K562 (cell line): ENCODE results near the gene ZFP3. TPM values are rescaled to one million over a fixed set of nuclear protein-coding genes. Genes with fewer than 3 reads are reported as not detected.

Source experiments
- ATF2 ChIP-seq: sonication (generic); formaldehyde crosslinking; IDR thresholded peaks from 2 replicates; pipeline ENCODE4 v1.8.1; 2022; ENCODE audit warnings: missing genetic modification reagents
- CAMTA2 ChIP-seq: fragments of 250-450 bp; sonication (Bioruptor Pico); conservative IDR thresholded peaks from 2 replicates; pipeline ENCODE4 v1.5.1; 2022
- CREB1 ChIP-seq, 2 experiments: sonication (generic) in 1 of 2; formaldehyde crosslinking in 1 of 2; IDR thresholded peaks; 2 replicates each; pipeline versions ENCODE4 v1.6.1 to v1.8.0; 2012 to 2022; ENCODE audit warnings: inconsistent platforms in 1 of 2, mild to moderate bottlenecking in 1 of 2, missing genetic modification reagents in 1 of 2, moderate library complexity in 1 of 2
- DNMT1 ChIP-seq: fragments of 450-650 bp; IDR thresholded peaks from 2 replicates; pipeline ENCODE4 v1.6.1; 2016; ENCODE audit warnings: antibody characterized with exemption, mild to moderate bottlenecking
- HDAC1 ChIP-seq, 2 experiments: fragments of 450-650 bp; IDR thresholded peaks; 2 replicates each; pipeline ENCODE4 v1.6.1; 2016 to 2017; ENCODE audit warnings: inconsistent platforms in 1 of 2, mild to moderate bottlenecking in 1 of 2, moderate library complexity in 1 of 2
- IFI16 ChIP-seq: fragments of 250-450 bp; sonication (Bioruptor Pico); IDR thresholded peaks from 2 replicates; pipeline ENCODE4 v2.1.2; 2022; ENCODE audit warnings: mild to moderate bottlenecking, inconsistent platforms
- ILF3 ChIP-seq: fragments of 450-650 bp; IDR thresholded peaks from 2 replicates; pipeline ENCODE4 v1.6.1; 2018; ENCODE audit warnings: antibody characterized with exemption, mild to moderate bottlenecking, moderate library complexity, borderline replicate concordance
- KDM5B ChIP-seq: fragments of 200-600 bp; sonication (generic); IDR thresholded peaks from 2 replicates; pipeline ENCODE4 v1.6.1; 2012; ENCODE audit warnings: low read depth, mild to moderate bottlenecking, moderate library complexity, low read length, control low read depth, inconsistent platforms; ENCODE audit not compliant: insufficient replicate concordance
- RBBP5 ChIP-seq: fragments of 200-600 bp; sonication (generic); IDR thresholded peaks from 2 replicates; pipeline ENCODE4 v1.6.1; 2012; ENCODE audit warnings: borderline replicate concordance, mild to moderate bottlenecking, low read length, control low read depth, inconsistent platforms; ENCODE audit not compliant: insufficient read depth, poor library complexity, severe bottlenecking
- SOX6 ChIP-seq: fragments of 450-650 bp; IDR thresholded peaks from 2 replicates; pipeline ENCODE4 v1.6.1; 2014; ENCODE audit warnings: mild to moderate bottlenecking
- SPI1 ChIP-seq: IDR thresholded peaks from 2 replicates; pipeline ENCODE4 v1.6.1; 2011; ENCODE audit warnings: low read depth, low read length, control low read depth, borderline replicate concordance
- STAT5A ChIP-seq: IDR thresholded peaks from 2 replicates; pipeline ENCODE4 v1.6.1; 2012; ENCODE audit warnings: low read length, inconsistent platforms, borderline replicate concordance
- TCF15 ChIP-seq: fragments of 250-450 bp; sonication (Bioruptor Pico); IDR thresholded peaks from 2 replicates; pipeline ENCODE4 v1.8.0; 2022; ENCODE audit warnings: moderate library complexity, mild to moderate bottlenecking, inconsistent platforms
- TCF7L2 ChIP-seq: fragments of 150-350 bp; IDR thresholded peaks from 2 replicates; pipeline ENCODE4 v1.6.1; 2016; ENCODE audit warnings: low read depth, mild to moderate bottlenecking, low read length, moderate library complexity
- TEAD1 ChIP-seq, 2 experiments: fragments of 450-650 bp in 1 of 2; sonication (generic) in 1 of 2; formaldehyde crosslinking; IDR thresholded peaks; 2 replicates each; pipeline versions ENCODE4 v1.4.0 to v1.8.0; 2020 to 2022; ENCODE audit warnings: mild to moderate bottlenecking in 2 of 2, missing genetic modification reagents in 1 of 2
- THAP7 ChIP-seq: fragments of 250-450 bp; sonication (Bioruptor Pico); IDR thresholded peaks from 2 replicates; pipeline ENCODE4 v1.5.0; 2021
- ZBTB33 ChIP-seq: sonication (generic); formaldehyde crosslinking; IDR thresholded peaks from 2 replicates; pipeline ENCODE4 v1.8.1; 2023; ENCODE audit warnings: mild to moderate bottlenecking, missing genetic modification reagents
- ZNF23 ChIP-seq: fragments of 250-450 bp; sonication (Bioruptor Pico); IDR thresholded peaks from 2 replicates; pipeline ENCODE4 v1.4.0; 2020; ENCODE audit warnings: mild to moderate bottlenecking
- ZNF263 ChIP-seq: sonication (generic); formaldehyde crosslinking; IDR thresholded peaks from 2 replicates; pipeline ENCODE4 v1.8.0; 2022; ENCODE audit warnings: mild to moderate bottlenecking, missing genetic modification reagents, borderline replicate concordance
- ZNF444 ChIP-seq: fragments of 250-450 bp; sonication (Bioruptor Pico); IDR thresholded peaks from 2 replicates; pipeline ENCODE4 v1.4.0; 2020; ENCODE audit warnings: mild to moderate bottlenecking, moderate library complexity
- polyA plus RNA-seq, 8 experiments: library from polyadenylated mRNA; depleted of rRNA in 4 of 8; stranded (reverse) in 5 of 8; unstranded in 3 of 8; fragments of >200 nt; fragmentation: Nextera tagmentation in 2 of 8; fragmentation: Illumina TruSeq in 1 of 8; extraction: Ambion mirVana in 2 of 8; extraction: Trizol in 1 of 8; gene quantifications; 2 replicates each; pipeline versions ENCODE4 v1.2.1 to v1.2.3, GENCODE V29; 2011 to 2014; ENCODE audit warnings: inconsistent platforms in 1 of 8, missing spikeins in 1 of 8
- total RNA-seq, 7 experiments: library from RNA; depleted of rRNA in 6 of 7; stranded (reverse); fragments of >200 nt in 6 of 7; fragmentation: Illumina TruSeq in 2 of 7; extraction: Trizol in 2 of 7; gene quantifications; 2 replicates each; pipeline versions ENCODE4 v1.2.1 to v1.2.3, GENCODE V29; 2011 to 2021; ENCODE audit warnings: low replicate concordance in 1 of 7

The ZFP3 gene
- total and polyA plus RNA-seq, 9 of the 15 experiments (the other 6 are each of a cell fraction or from before 2014, with no cell fraction given): 0.04 TPM; not detected in 8

GRCh38 chr17:5110816-5111215 is 32.5 kb downstream of the ZFP3 start (continued):
- TF ChIP-seq KDM5B (no peak), TEAD1 (CRISPR knock-in tag; IDR thresholded peaks at IDR 0.05) (no peak), DNMT1 (no peak), ZBTB33 (CRISPR knock-in tag) (no peak), ZNF263 (CRISPR knock-in tag) (no peak), TCF7L2 (no peak), CAMTA2 (CRISPR knock-in tag) (no peak), THAP7 (no peak), ZNF444 (CRISPR knock-in tag) (no peak), RBBP5 (no peak), ZNF23 (CRISPR knock-in tag) (no peak), STAT5A (no peak), CREB1 (IDR thresholded peaks at IDR 0.05) (no peak), CREB1 (CRISPR knock-in tag; IDR thresholded peaks at IDR 0.05) (no peak), SPI1 (peak; percentile 98), SOX6 (peak; percentile 79), HDAC1 (IDR thresholded peaks at IDR 0.05) (peak in 1 of 2 experiments; percentile 72; a peak in 2 of 4 replicates), TCF15 (CRISPR knock-in tag) (no peak), ATF2 (CRISPR knock-in tag) (no peak), ILF3 (no peak), IFI16 (CRISPR knock-in tag) (no peak)
